ENCODE data around the gene NEU1.

Gene NEU1

DNA sequence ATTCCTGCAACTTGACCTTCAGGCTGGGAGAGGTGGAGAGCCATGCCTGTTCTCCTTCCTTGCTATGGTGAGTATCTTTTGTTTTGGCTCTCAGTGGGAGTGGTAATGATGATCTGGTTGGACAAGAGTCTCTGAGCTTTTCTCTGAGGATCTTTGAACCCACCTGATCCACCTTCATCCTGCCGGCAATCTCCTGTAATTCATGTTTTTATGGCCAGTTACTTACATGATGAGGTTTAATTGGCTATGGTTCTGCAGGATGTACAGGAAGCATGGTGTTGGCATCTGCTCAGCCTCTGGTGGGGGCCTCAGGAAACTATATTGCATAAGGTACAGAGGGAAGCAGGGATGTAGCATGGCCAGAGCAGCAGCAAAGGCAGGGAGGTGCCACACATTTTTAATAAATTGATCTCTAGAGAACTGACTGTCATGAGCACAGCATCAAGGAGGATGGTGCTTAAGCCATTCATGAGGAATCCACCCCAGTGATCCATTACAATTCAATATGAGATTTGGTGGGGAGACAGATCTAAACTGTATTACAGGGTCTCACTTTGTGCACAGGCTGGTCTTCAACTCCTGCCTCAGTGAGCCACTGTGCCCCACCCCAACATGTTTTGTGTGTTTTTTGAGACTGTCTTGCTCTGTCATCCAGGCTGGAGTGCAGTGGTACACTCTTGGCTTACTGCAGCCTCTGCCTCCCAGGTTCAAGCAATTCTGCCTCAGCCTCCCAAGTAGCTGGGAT lies 25.1 kb downstream of the NEU1 start:
- peak overlapping the region; percentile 87 to 88 for H3K27ac ChIP-seq
- DNase-seq = no peak
- H3K4me3 ChIP-seq = peak overlapping the region in 1 of 2 donors; percentile 88
- peaks cover 0 to 43% (median 37%) of the 10 kb centered on the region in 4 donors for H3K4me1 ChIP-seq
- peaks cover 40 to 50% (median 48%) of the 10 kb centered on the region in 3 donors for H3K36me3 ChIP-seq
- intact Hi-C loops (cut with DNase I; ENCODE audit: low total_unique reads) = loop anchor here (5.0 to 10.0 kb wide), 2 partner anchors 113 to 170 kb away; partner anchors contain the start of genes CSNK2B, DDAH2, LY6G5B and LY6G6C
- TF ChIP-seq, protein P1, sequence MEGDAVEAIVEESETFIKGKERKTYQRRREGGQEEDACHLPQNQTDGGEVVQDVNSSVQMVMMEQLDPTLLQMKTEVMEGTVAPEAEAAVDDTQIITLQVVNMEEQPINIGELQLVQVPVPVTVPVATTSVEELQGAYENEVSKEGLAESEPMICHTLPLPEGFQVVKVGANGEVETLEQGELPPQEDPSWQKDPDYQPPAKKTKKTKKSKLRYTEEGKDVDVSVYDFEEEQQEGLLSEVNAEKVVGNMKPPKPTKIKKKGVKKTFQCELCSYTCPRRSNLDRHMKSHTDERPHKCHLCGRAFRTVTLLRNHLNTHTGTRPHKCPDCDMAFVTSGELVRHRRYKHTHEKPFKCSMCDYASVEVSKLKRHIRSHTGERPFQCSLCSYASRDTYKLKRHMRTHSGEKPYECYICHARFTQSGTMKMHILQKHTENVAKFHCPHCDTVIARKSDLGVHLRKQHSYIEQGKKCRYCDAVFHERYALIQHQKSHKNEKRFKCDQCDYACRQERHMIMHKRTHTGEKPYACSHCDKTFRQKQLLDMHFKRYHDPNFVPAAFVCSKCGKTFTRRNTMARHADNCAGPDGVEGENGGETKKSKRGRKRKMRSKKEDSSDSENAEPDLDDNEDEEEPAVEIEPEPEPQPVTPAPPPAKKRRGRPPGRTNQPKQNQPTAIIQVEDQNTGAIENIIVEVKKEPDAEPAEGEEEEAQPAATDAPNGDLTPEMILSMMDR (IDR thresholded peaks at IDR 0.05) = no peak
- H3K27me3 ChIP-seq = no peaks in the 10 kb centered on the region
- H3K9me3 ChIP-seq = no peaks in the 10 kb centered on the region

DNA sequence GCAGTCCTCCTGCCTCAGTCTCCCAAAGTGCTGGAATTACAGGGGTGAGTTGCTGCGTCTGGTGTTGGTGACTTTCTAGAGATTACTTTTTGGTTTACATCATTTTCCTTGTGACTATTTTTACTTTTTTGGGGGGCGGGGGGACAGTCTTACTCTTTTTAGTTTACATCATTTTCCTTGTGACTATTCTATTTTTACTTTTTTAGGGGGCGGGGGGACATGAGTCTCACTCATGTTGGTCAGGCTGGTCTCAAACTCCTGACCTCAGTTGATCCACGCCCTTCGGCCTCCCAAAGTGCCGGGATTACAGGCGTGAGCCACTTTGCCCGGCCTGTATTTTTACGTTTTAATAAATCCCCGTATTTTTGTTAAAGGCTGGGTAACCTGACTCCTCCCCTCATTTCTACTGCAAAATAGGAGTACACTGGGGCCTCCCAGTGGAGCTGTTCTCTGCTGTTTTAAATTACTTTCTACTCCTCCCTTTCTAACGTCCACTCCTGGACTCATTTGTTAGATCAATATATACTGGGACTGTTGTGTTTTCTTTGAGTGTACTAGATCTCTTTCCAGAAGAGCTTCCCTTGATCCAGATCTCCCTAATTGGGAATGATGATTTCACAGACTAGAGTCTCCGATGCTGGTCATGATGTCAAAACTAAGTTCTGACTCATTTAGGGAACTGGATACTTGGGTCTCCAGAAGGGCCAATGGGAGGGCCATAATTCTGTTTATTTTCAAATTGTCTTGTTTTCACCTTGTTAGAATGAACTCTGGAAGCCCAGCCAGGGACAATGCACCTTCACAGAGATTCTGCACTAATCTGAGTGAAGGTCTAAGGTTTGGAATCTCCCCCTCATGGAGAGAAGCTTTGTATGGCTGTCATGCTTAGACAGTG lies 25.9 kb downstream of the NEU1 start:
- Histone ChIP-seq H3K27ac (peak overlapping the region; percentile 87 to 88), H3K4me3 (peak overlapping the region; percentile 70 to 88), H3K27me3 (no peaks in the 10 kb centered on the region), H3K9me3 (no peaks in the 10 kb centered on the region), H3K4me1 (peaks cover 0 to 45% (median 41%) of the 10 kb centered on the region in 4 donors), H3K36me3 (peaks cover 40 to 49% (median 48%) of the 10 kb centered on the region in 3 donors)
- intact Hi-C loops (cut with DNase I; ENCODE audit: low total_unique reads) = loop anchor here (5.0 to 10.0 kb wide), 2 partner anchors 112 to 169 kb away; partner anchors contain the start of genes CSNK2B, DDAH2, LY6G5B and LY6G6C
- TF ChIP-seq, protein P1 (IDR thresholded peaks at IDR 0.05) = no peak
- no peak for DNase-seq

DNA sequence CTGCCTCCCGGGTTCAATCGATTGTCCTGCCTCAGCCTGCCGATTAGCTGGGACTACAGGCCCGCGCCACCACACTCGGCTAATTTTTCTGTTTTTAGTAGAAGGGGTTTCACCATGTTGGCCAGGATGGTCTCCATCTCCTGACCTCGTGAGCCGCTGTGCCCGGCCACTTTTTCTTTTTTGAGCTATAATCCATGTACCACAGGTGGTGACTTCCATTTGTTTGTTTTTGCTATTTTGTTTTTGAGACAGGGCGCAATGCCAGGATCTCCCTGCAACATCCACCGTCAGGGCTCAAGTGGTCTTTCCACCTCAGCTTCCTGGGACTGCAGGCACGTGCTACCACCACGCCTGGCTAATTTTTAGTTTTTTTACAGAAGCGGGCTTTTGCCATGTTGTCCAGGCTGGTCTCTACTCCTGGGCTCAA lies 26.6 kb downstream of the NEU1 start:
- Histone ChIP-seq H3K27ac (peak overlapping the region; percentile 87 to 88), H3K27me3 (no peaks in the 10 kb centered on the region), H3K4me3 (peak overlapping the region; percentile 70 to 88), H3K4me1 (peaks cover 0 to 51% (median 48%) of the 10 kb centered on the region in 4 donors), H3K36me3 (peaks cover 40 to 42% (median 41%) of the 10 kb centered on the region in 3 donors), H3K9me3 (no peaks in the 10 kb centered on the region)
- TF ChIP-seq, protein P1 (IDR thresholded peaks at IDR 0.05) = no peak
- no peak for DNase-seq
- intact Hi-C loops (cut with DNase I; ENCODE audit: low total_unique reads) = loop anchor here (5.0 to 10.0 kb wide), 2 partner anchors 111 to 169 kb away; partner anchors contain the start of genes CSNK2B, DDAH2, LY6G5B and LY6G6C

DNA sequence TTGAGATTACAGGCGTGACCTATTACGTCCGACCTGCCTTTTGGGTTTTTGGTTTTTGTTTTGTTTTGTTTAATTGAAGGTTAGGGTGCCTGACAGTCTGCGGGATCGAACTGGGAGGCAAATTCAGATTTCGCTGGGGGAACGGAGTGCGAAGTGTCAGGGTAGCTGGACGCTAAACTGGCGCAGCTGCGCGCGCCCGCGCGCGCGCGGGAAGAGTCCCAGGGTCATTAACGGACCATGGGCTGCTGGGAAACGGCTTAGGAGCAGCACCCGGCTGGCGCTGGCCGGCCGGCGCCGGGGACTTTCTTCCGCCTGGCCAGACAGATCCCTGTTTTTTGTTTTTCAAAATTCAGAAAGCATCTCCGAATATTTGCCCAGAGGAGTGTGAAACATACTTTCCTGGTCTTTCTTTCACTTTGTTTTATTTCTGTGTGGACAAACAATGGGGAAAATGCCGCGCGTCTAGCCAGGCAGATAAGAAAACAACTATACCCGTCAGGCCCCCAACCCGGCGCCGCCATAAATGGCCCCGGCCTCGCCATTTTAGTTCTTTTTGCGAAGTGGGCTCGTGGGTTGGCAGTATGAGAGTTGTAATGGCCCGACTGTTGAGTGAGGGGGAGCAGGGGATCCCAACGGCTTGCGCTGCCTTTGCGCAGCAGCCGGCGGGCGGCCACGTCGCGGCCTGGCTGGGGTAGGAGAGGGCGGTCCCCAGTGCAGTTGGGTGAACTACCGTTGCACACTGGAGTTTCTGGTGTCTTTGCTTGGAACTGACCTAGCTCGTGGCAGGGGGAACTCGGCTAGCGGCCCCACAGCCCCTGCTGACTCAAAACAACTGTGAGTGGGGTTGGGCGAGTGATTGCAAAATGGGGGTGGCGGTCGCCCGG lies 28.0 kb downstream of the NEU1 start:
- H3K9me3 ChIP-seq = no peaks in the 10 kb centered on the region
- DNase-seq = peak; percentile 86 to 93
- TF ChIP-seq, protein P1 (IDR thresholded peaks at IDR 0.05) = no peak
- peak overlapping the region; percentile 87 to 88 for H3K27ac ChIP-seq
- H3K27me3 ChIP-seq = no peaks in the 10 kb centered on the region
- H3K36me3 ChIP-seq = peaks cover 26 to 29% (median 28%) of the 10 kb centered on the region in 3 donors
- intact Hi-C loops (cut with DNase I; ENCODE audit: low total_unique reads) = loop anchor here (5.0 to 10.0 kb wide), 3 partner anchors 110 to 167 kb away; partner anchors contain the start of genes CSNK2B, DDAH2, LY6G5B and LY6G6C
- H3K4me1 ChIP-seq = peaks cover 0 to 58% (median 52%) of the 10 kb centered on the region in 4 donors
- peak overlapping the region; percentile 70 to 88 for H3K4me3 ChIP-seq
